Measurements from ENCODE around the gene SLC39A7.

DNA sequence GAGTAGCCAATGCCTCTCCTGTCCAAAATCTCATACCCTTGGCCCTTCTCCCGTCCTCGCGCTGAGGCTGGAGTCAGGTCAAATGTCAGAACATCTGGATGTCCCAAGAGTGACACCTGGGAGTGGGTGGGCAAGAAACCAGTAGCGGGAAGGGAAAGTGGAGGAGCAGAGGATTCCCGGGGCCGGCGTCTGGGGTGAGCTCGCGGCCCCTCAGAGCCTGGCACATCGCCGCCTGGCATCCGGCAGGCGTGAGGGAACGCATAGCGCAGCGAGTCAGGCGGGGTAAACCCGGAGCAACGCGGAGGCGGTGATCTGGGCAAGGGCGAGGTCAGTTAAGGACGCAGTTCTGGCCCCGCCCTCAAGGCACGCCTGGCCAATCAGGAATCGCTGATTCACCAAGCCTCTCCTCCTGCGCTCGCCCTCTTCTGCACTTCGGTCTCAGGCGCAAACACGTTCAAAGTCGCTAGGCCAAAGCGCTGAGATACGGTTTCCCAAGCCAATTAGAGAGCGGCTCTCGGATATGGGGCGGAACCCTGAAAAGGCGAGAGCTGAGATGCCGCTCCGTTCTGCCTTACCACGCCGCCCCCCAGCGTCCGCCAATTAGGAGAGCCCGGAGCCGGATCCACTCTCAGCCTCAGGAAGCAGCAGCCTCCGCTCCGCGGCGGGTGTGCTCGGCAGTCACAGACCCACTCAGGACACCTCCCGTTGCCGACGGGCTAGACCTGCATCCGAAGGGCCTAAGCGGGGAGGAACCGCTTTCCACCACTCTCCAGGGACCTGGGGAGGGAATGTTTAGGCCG is 48.5 kb downstream of the SLC39A7 start:
- TF ChIP-seq BHLHE40 (IDR thresholded peaks at IDR 0.05; ENCODE audit: low read depth, low read length) (no peak), CTCF (IDR thresholded peaks at IDR 0.05) (no peak), EHMT2 (IDR thresholded peaks at IDR 0.05; ENCODE audit: low read depth) (no peak), MAZ (IDR thresholded peaks at IDR 0.05; ENCODE audit: borderline replicate concordance, low read depth, low read length) (no peak), JUN (IDR thresholded peaks at IDR 0.05) (peak; percentile 53 to 68; a peak in 4 of 5 replicates)
- TF ChIP-seq, protein P1, sequence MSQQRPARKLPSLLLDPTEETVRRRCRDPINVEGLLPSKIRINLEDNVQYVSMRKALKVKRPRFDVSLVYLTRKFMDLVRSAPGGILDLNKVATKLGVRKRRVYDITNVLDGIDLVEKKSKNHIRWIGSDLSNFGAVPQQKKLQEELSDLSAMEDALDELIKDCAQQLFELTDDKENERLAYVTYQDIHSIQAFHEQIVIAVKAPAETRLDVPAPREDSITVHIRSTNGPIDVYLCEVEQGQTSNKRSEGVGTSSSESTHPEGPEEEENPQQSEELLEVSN (IDR thresholded peaks at IDR 0.05; ENCODE audit: borderline replicate concordance, low read depth), result no peak
